WTC11 (cell line): ENCODE data around the gene EIF5A2. TPM values are rescaled to one million over a fixed set of nuclear protein-coding genes. Genes with fewer than 3 reads are reported as not detected.

Experiments
- AR ChIP-seq: fragments of 250-450 bp; sonication (Bioruptor Pico); IDR thresholded peaks from 2 replicates; pipeline ENCODE4 v1.9.0; 2021; ENCODE audit warnings: mild to moderate bottlenecking
- ARID4B ChIP-seq: sonication (generic); formaldehyde crosslinking; IDR thresholded peaks from 2 replicates; pipeline ENCODE4 v1.8.0; 2023; ENCODE audit warnings: missing genetic modification reagents, mild to moderate bottlenecking, borderline replicate concordance
- FOXJ3 ChIP-seq: sonication (generic); formaldehyde crosslinking; IDR thresholded peaks from 2 replicates; pipeline ENCODE4 v1.9.0; 2021; ENCODE audit warnings: missing genetic modification reagents, mild to moderate bottlenecking, borderline replicate concordance
- GRHL2 ChIP-seq: fragments of 250-450 bp; sonication (Bioruptor Pico); IDR thresholded peaks from 2 replicates; pipeline ENCODE4 v1.8.0; 2022; ENCODE audit warnings: mild to moderate bottlenecking, moderate library complexity; ENCODE audit not compliant: insufficient replicate concordance, severe bottlenecking
- HMGA2 ChIP-seq: fragments of 250-450 bp; sonication (Bioruptor Pico); IDR thresholded peaks from 2 replicates; pipeline ENCODE4 v1.4.0; 2021; ENCODE audit warnings: mild to moderate bottlenecking, moderate library complexity
- KAT7 ChIP-seq: sonication (generic); formaldehyde crosslinking; IDR thresholded peaks from 2 replicates; pipeline ENCODE4 v1.8.1; 2023; ENCODE audit warnings: missing genetic modification reagents, mild to moderate bottlenecking, borderline replicate concordance
- MLX ChIP-seq: sonication (generic); formaldehyde crosslinking; IDR thresholded peaks from 2 replicates; pipeline ENCODE4 v1.8.1; 2023; ENCODE audit warnings: mild to moderate bottlenecking, missing genetic modification reagents, moderate library complexity
- MXD4 ChIP-seq: fragments of 250-450 bp; sonication (Bioruptor Pico); IDR thresholded peaks from 2 replicates; pipeline ENCODE4 v1.8.0; 2021; ENCODE audit warnings: mild to moderate bottlenecking, moderate library complexity, borderline replicate concordance
- NFATC4 ChIP-seq: fragments of 250-450 bp; sonication (Bioruptor Pico); IDR thresholded peaks from 2 replicates; pipeline ENCODE4 v1.9.0; 2021; ENCODE audit warnings: mild to moderate bottlenecking
- NFYB ChIP-seq: sonication (generic); formaldehyde crosslinking; conservative IDR thresholded peaks from 2 replicates; pipeline ENCODE4 v1.8.0; 2022; ENCODE audit warnings: low read depth, missing genetic modification reagents
- PRDM15 ChIP-seq: sonication (generic); formaldehyde crosslinking; IDR thresholded peaks from 2 replicates; pipeline ENCODE4 v1.8.0; 2022; ENCODE audit warnings: missing genetic modification reagents
- PRRX2 ChIP-seq: fragments of 250-450 bp; sonication (Bioruptor Pico); IDR thresholded peaks from 2 replicates; pipeline ENCODE4 v1.8.0; 2021; ENCODE audit warnings: mild to moderate bottlenecking
- ZBTB21 ChIP-seq: sonication (generic); formaldehyde crosslinking; IDR thresholded peaks from 2 replicates; pipeline ENCODE4 v1.8.1; 2023; ENCODE audit warnings: mild to moderate bottlenecking, missing genetic modification reagents, borderline replicate concordance
- ZNF232 ChIP-seq: sonication (generic); formaldehyde crosslinking; IDR thresholded peaks from 2 replicates; pipeline ENCODE4 v1.8.0; 2022; ENCODE audit warnings: mild to moderate bottlenecking, missing genetic modification reagents
- ZNF317 ChIP-seq: sonication (generic); formaldehyde crosslinking; IDR thresholded peaks from 2 replicates; pipeline ENCODE4 v1.8.1; 2023; ENCODE audit warnings: low read depth, mild to moderate bottlenecking, moderate library complexity, missing genetic modification reagents, borderline replicate concordance
- ZNF423 ChIP-seq: fragments of 250-450 bp; sonication (Bioruptor Pico); IDR thresholded peaks from 2 replicates; pipeline ENCODE4 v2.1.2; 2022; ENCODE audit warnings: mild to moderate bottlenecking, moderate library complexity
- ZNF671 ChIP-seq: fragments of 250-450 bp; sonication (Bioruptor Pico); IDR thresholded peaks from 2 replicates; pipeline ENCODE4 v1.8.0; 2021; ENCODE audit warnings: mild to moderate bottlenecking
- total RNA-seq: library from RNA; stranded (reverse); gene quantifications from 3 replicates; pipeline ENCODE4 v1.2.3, GENCODE V29; 2021
- TF ChIP-seq, protein P1 (sequence below): fragments of 250-450 bp; sonication (Bioruptor Pico); IDR thresholded peaks from 2 replicates; pipeline ENCODE4 v1.8.0; 2021; ENCODE audit warnings: mild to moderate bottlenecking
- TF ChIP-seq, protein P2 (sequence below): fragments of 250-450 bp; sonication (Bioruptor Pico); conservative IDR thresholded peaks from 2 replicates; pipeline ENCODE4 v1.9.0; 2021; ENCODE audit warnings: mild to moderate bottlenecking

EIF5A2 gene
- total RNA-seq, 1 experiment from 2014 or later = 7.6 TPM

DNA sequence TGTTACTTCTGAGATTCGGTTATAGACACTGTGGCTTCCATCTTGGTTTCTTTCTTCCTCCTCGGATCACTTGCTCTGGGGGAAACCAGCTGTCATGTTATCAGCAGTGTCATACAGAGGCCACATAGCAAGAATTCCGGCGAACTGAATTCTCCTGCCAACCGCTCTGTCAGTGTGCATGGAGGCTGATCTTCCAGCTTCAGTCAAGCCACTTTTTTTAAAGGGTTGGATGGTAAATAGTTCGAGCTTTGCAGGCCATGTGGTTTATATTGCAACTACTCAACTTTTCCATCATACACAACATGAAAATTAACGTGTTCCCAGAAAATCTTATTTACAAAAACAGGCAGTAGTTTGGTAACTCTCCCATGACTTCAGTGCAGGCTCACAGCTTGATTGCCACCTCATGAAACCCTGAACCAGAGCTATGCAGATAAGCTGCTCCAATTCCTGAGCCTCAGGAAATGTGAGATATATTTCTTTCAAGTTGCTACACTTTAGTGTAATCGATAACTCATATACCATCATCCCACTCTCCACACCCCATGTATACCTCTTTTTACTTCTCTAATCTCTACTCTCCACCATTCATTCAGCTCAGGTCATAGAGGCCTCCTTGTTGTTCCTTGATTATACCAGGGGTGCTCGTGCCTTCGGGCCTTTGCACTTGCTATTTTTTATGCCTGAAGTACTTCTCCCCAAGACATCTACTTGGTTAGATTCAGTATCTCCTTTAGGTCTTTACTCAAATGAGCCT is 45.6 kb downstream of the EIF5A2 start (continued):
- TF ChIP-seq PRDM15 (CRISPR knock-in tag) = no peak
- TF ChIP-seq HMGA2 (CRISPR knock-in tag) = no peak
- no peak for TF ChIP-seq KAT7 (CRISPR knock-in tag)
- TF ChIP-seq ARID4B = no peak
- no peak for TF ChIP-seq FOXJ3 (CRISPR knock-in tag)
- TF ChIP-seq, protein P1, sequence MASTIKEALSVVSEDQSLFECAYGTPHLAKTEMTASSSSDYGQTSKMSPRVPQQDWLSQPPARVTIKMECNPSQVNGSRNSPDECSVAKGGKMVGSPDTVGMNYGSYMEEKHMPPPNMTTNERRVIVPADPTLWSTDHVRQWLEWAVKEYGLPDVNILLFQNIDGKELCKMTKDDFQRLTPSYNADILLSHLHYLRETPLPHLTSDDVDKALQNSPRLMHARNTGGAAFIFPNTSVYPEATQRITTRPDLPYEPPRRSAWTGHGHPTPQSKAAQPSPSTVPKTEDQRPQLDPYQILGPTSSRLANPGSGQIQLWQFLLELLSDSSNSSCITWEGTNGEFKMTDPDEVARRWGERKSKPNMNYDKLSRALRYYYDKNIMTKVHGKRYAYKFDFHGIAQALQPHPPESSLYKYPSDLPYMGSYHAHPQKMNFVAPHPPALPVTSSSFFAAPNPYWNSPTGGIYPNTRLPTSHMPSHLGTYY (CRISPR knock-in tag) = 0 out of 2 replicates have a peak, but pooled peaks have one; percentile 12
- TF ChIP-seq, protein P2, sequence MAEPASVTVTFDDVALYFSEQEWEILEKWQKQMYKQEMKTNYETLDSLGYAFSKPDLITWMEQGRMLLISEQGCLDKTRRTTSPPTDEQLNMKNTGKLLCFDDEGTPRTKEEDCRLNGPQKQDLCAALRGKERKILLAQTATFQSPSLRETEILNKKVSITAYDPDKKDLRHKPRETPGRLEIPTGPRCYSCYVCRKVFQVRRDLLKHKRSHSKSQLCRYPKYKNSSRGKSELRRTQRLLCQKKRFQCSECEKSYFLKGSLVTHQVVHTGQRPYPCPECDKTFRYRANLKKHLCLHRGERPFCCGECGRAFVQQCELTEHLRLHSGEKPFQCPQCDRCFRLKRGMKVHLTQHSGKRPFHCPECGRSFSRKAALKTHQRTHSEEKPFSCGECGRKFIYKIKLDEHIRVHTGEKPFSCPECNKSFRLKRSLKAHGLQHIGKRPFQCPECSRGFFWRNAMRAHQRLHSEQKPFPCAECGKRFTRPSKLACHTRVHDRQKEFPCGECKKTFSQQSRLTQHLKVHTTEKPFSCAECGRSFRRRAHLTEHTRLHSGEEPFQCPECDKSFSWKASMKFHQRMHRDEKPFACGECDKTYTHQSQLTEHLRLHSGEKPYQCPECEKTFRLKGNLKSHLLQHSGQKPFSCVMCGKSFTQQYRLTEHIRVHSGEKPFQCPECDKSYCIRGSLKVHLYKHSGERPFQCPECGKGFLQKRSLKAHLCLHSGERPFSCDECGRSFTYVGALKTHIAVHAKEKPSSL (CRISPR knock-in tag) = peak; percentile 87
- no peak for TF ChIP-seq ZBTB21 (CRISPR knock-in tag)
- TF ChIP-seq ZNF671 = peak; percentile 42
- no peak for TF ChIP-seq GRHL2 (CRISPR knock-in tag)
- TF ChIP-seq PRRX2 (CRISPR knock-in tag) = peak; percentile 86
- TF ChIP-seq MXD4 (CRISPR knock-in tag) = no peak
- TF ChIP-seq ZNF423 = no peak
- no peak; the same call in 1 of the 2 replicates for TF ChIP-seq AR (CRISPR knock-in tag)
- TF ChIP-seq MLX (CRISPR knock-in tag) = no peak
- TF ChIP-seq ZNF317 (CRISPR knock-in tag) = no peak
- TF ChIP-seq ZNF232 (CRISPR knock-in tag) = no peak
- TF ChIP-seq NFYB = no peak
- peak; percentile 82 for TF ChIP-seq NFATC4 (CRISPR knock-in tag)
